ENCODE results near the gene MGAT3. TPM values are rescaled to one million over a fixed set of nuclear protein-coding genes. Genes with fewer than 3 reads are reported as not detected.

Gene MGAT3
- total RNA-seq, 2 experiments from 2014 or later: 16.3 to 44.3 TPM

DNA sequence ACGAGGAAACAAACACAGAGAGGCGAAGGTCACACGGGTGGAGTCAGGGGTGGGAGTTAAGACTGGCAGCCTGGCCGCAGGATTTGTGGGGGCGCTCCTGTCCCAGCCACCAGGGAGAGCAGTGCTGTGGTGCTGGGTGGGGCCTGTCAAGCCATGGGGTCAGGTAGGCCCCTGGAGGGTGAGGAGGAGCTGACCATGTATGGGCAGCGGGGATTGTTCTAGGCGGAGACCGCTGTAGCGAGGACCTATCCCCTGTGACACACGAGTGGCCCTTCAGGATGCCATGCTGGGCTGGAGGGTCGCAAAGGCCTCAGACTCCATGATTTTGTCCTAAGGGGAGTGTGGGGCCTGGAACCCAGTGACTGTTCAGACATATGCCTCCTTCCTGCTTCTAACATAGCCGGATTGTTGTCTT is 77.3 kb downstream of the MGAT3 start:
- CTCF ChIA-PET (ENCODE audit: unreplicated experiment): interaction anchor here (1.4 kb wide), 1 partner anchor 510 kb away, joined by 4 read pairs; no protein-coding TSS in a partner anchor
- Histone ChIP-seq H3K4me3 (ENCODE audit: low read depth, low read length, poor library complexity, severe bottlenecking) (no peak overlapping the region), H2AFZ (ENCODE audit: low read length) (peak overlapping the region; percentile 70; the same call in 1 of the 2 replicates), H3K36me3 (ENCODE audit: insufficient read depth, low read length) (peaks cover 25% of the 10 kb centered on the region), H3K9me2 (ENCODE audit: insufficient read depth, low read length) (no peaks in the 10 kb centered on the region), H4K20me1 (ENCODE audit: insufficient read depth, low read length) (peaks cover 3% of the 10 kb centered on the region; the same call in 1 of the 2 replicates), H3K4me1 (ENCODE audit: insufficient read depth, low read length, poor library complexity, severe bottlenecking) (peaks cover 41% of the 10 kb centered on the region), H3K4me2 (ENCODE audit: low read length) (no peak overlapping the region), H3K9me3 (ENCODE audit: low read length) (no peaks in the 10 kb centered on the region), H3K27ac (ENCODE audit: low read depth, low read length, poor library complexity, severe bottlenecking) (no peak overlapping the region), H3K79me2 (ENCODE audit: insufficient read depth, low read depth, low read length) (peaks cover 27% of the 10 kb centered on the region)
- no peak for DNase-seq (ENCODE audit: low spot score)
- BruUV-seq (replicated peaks): no TSS peak
- intact Hi-C loops (cut with micrococcal nuclease; ENCODE audit: unreplicated experiment): loop anchor here (1.0 to 10.0 kb wide), 4 partner anchors 411 to 641 kb away; partner anchors contain the start of gene TNRC6B
- POLR2A ChIA-PET: no interaction called here
- TF ChIP-seq, protein P1, sequence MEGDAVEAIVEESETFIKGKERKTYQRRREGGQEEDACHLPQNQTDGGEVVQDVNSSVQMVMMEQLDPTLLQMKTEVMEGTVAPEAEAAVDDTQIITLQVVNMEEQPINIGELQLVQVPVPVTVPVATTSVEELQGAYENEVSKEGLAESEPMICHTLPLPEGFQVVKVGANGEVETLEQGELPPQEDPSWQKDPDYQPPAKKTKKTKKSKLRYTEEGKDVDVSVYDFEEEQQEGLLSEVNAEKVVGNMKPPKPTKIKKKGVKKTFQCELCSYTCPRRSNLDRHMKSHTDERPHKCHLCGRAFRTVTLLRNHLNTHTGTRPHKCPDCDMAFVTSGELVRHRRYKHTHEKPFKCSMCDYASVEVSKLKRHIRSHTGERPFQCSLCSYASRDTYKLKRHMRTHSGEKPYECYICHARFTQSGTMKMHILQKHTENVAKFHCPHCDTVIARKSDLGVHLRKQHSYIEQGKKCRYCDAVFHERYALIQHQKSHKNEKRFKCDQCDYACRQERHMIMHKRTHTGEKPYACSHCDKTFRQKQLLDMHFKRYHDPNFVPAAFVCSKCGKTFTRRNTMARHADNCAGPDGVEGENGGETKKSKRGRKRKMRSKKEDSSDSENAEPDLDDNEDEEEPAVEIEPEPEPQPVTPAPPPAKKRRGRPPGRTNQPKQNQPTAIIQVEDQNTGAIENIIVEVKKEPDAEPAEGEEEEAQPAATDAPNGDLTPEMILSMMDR (conservative IDR thresholded peaks at IDR 0.05; ENCODE audit: low read length): no peak
- no peak for TF ChIP-seq EZH2phosphoT487 (IDR thresholded peaks at IDR 0.05; ENCODE audit: borderline replicate concordance, low read depth, low read length)

DNA sequence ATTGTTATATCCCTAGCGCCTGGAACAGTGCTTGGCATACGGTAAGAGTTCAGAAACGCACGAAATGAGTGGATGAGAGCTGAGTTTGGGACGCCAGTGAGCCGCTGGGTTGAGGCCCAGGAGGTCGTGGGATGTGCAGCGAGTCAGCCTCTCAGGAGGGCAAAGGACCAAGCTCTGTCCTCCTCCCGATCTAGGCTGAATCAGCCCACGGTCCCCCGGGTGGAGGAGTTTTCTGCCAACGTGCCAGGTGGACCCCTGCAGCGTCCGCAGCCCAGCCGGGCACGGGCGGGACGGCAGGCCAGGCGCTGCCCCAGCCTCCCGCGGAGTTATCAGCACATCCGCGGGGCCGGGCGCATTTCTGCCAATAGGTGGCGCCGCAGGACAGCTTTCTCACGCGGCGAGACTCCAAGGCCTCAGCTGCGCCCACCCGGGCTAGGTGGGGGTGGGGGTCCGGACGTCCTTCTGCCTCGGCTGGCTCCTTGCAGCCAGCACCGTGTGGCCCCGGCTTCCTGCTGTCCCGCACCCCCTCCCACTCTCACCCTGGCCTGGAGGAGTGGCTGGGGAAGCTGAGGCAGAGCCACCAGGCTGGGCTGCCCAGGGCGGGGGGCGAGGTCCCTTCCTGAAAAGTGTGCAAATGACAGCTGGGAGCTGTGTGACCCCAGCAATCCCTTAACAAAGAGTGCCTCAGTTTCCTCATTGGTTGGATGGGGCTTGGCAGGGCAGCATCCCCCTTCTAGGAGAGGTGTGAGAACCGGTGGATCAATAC is 78.0 kb downstream of the MGAT3 start:
- H3K79me2 ChIP-seq (ENCODE audit: insufficient read depth, low read depth, low read length): peaks cover 26% of the 10 kb centered on the region
- peaks cover 36% of the 10 kb centered on the region for H3K4me1 ChIP-seq (ENCODE audit: insufficient read depth, low read length, poor library complexity, severe bottlenecking)
- no peak overlapping the region for H3K4me3 ChIP-seq (ENCODE audit: low read depth, low read length, poor library complexity, severe bottlenecking)
- H3K4me2 ChIP-seq (ENCODE audit: low read length): no peak overlapping the region
- H2AFZ ChIP-seq (ENCODE audit: low read length): peak overlapping the region; percentile 70
- DNase-seq (ENCODE audit: low spot score): peak; percentile 78
- ChIA-PET POLR2A (no interaction called here), CTCF (ENCODE audit: unreplicated experiment) (interaction anchor here (1.4 kb wide), 1 partner anchor 509 kb away, joined by 4 read pairs; no protein-coding TSS in a partner anchor)
- no peaks in the 10 kb centered on the region for H3K9me2 ChIP-seq (ENCODE audit: insufficient read depth, low read length)
- H4K20me1 ChIP-seq (ENCODE audit: insufficient read depth, low read length): peaks cover 3% of the 10 kb centered on the region; the same call in 1 of the 2 replicates
- H3K27ac ChIP-seq (ENCODE audit: low read depth, low read length, poor library complexity, severe bottlenecking): no peak overlapping the region
- no peaks in the 10 kb centered on the region for H3K9me3 ChIP-seq (ENCODE audit: low read length)
- H3K36me3 ChIP-seq (ENCODE audit: insufficient read depth, low read length): peaks cover 20% of the 10 kb centered on the region
- intact Hi-C loops (cut with micrococcal nuclease; ENCODE audit: unreplicated experiment): loop anchor here (1.0 to 10.0 kb wide), 4 partner anchors 410 to 640 kb away; partner anchors contain the start of gene TNRC6B
- no TSS peak for BruUV-seq (replicated peaks)
- no peak for TF ChIP-seq EZH2phosphoT487 (IDR thresholded peaks at IDR 0.05; ENCODE audit: borderline replicate concordance, low read depth, low read length)
- TF ChIP-seq, protein P1 (conservative IDR thresholded peaks at IDR 0.05; ENCODE audit: low read length): peak; percentile 92

DNA sequence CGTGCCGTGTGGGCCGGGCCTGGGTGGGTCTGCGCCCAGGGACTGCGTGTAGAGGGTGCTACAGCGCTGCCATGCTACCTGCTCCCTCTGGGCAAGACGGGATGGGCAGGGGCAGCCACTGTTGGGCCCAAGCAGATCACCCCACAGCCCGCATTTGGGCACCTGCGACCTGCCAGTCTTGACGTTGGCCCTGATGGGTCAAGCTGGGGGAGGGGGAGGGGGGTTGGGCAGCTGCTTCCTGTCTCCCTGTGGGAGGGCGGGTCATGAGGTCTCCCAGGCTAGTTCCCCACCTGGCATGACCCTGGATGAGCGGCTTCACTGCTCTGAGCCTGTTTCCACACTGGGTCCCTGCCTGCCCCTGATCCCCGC is 78.5 kb downstream of the MGAT3 start:
- ChIA-PET POLR2A (no interaction called here), CTCF (ENCODE audit: unreplicated experiment) (no interaction called here)
- no peak overlapping the region for H3K4me3 ChIP-seq (ENCODE audit: low read depth, low read length, poor library complexity, severe bottlenecking)
- no peaks in the 10 kb centered on the region for H3K9me2 ChIP-seq (ENCODE audit: insufficient read depth, low read length)
- BruUV-seq (replicated peaks): no TSS peak
- H3K79me2 ChIP-seq (ENCODE audit: insufficient read depth, low read depth, low read length): peaks cover 21% of the 10 kb centered on the region
- H3K27ac ChIP-seq (ENCODE audit: low read depth, low read length, poor library complexity, severe bottlenecking): no peak overlapping the region
- H3K4me2 ChIP-seq (ENCODE audit: low read length): no peak overlapping the region
- H2AFZ ChIP-seq (ENCODE audit: low read length): no peak overlapping the region
- no peaks in the 10 kb centered on the region for H3K9me3 ChIP-seq (ENCODE audit: low read length)
- TF ChIP-seq, protein P1 (conservative IDR thresholded peaks at IDR 0.05; ENCODE audit: low read length): no peak
- TF ChIP-seq EZH2phosphoT487 (IDR thresholded peaks at IDR 0.05; ENCODE audit: borderline replicate concordance, low read depth, low read length): no peak
- H4K20me1 ChIP-seq (ENCODE audit: insufficient read depth, low read length): peaks cover 3% of the 10 kb centered on the region; the same call in 1 of the 2 replicates
- intact Hi-C loops (cut with micrococcal nuclease; ENCODE audit: unreplicated experiment): loop anchor here (10.0 kb wide), 2 partner anchors 409 to 639 kb away; partner anchors contain the start of gene TNRC6B
- H3K4me1 ChIP-seq (ENCODE audit: insufficient read depth, low read length, poor library complexity, severe bottlenecking): peaks cover 30% of the 10 kb centered on the region
- H3K36me3 ChIP-seq (ENCODE audit: insufficient read depth, low read length): peaks cover 14% of the 10 kb centered on the region
- DNase-seq (ENCODE audit: low spot score): no peak

Data from OCI-LY7 (cell line).